Esophagus muscularis mucosa (tissue), 4 donors: ENCODE measurements around the gene TNNT3. TPM values are rescaled to one million over a fixed set of nuclear protein-coding genes. Genes with fewer than 3 reads are reported as not detected.
A peak's percentile ranks its signal among the peaks of the same experiment; 100 is the strongest.

Source experiments
- DNase-seq: peaks from one replicate; pipeline ENCODE4 v3.0.0-alpha.2; 2017; ENCODE audit errors: extremely low spot score
- H3K27ac ChIP-seq, 4 donors: fragments of 200-600 bp; sonication (generic); replicated peaks in 1 of 4; 1 replicate in 3 of 4; 2 replicates in 1 of 4; pipeline ENCODE4 v1.5.1; 2016 to 2019; ENCODE audit warnings: mild to moderate bottlenecking in 1 of 4
- H3K27me3 ChIP-seq, 4 donors: fragments of 200-600 bp; sonication (generic); one replicate each; pipeline versions ENCODE4 v1.5.1 to v1.6.0; 2016 to 2019
- H3K36me3 ChIP-seq, 4 donors: fragments of 200-600 bp; sonication (generic); one replicate each; pipeline ENCODE4 v1.5.1; 2016 to 2019
- H3K4me1 ChIP-seq, 4 donors: fragments of 200-600 bp; sonication (generic); one replicate each; pipeline ENCODE4 v1.5.1; 2016 to 2019
- H3K4me3 ChIP-seq, 4 donors: fragments of 200-600 bp; sonication (generic); 1 replicate in 2 of 4; 2 replicates in 2 of 4; pipeline ENCODE4 v1.5.1; 2016 to 2019; ENCODE audit warnings: mild to moderate bottlenecking in 4 of 4, moderate library complexity in 1 of 4
- H3K9me3 ChIP-seq, 4 donors: fragments of 200-600 bp; sonication (generic); 1 replicate in 3 of 4; 2 replicates in 1 of 4; pipeline ENCODE4 v1.5.1; 2016 to 2019
- CTCF ChIP-seq, 3 experiments: fragments of 200-600 bp in 2 of 3; fragments of 450-650 bp in 1 of 3; sonication (generic) in 2 of 3; IDR thresholded peaks; one replicate each; pipeline ENCODE4 v1.5.1; 2017 to 2019; ENCODE audit warnings: antibody characterized with exemption in 3 of 3, mild to moderate bottlenecking in 2 of 3, moderate library complexity in 1 of 3
- EP300 ChIP-seq: sonication (generic); formaldehyde crosslinking; IDR thresholded peaks from one replicate; pipeline ENCODE4 v1.6.1; 2017; ENCODE audit warnings: antibody characterized with exemption
- POLR2A ChIP-seq: fragments of 450-650 bp; IDR thresholded peaks from one replicate; pipeline ENCODE4 v1.6.1; 2017; ENCODE audit warnings: antibody characterized with exemption, moderate library complexity, mild to moderate bottlenecking, low read depth
- POLR2AphosphoS5 ChIP-seq, 2 donors: sonication (generic); formaldehyde crosslinking; IDR thresholded peaks; one replicate each; pipeline ENCODE4 v1.6.1; 2017; ENCODE audit warnings: antibody characterized with exemption in 2 of 2
- WGBS: methylation state at CpG from one replicate; pipeline ENCODE4 v1.1.5; 2018; 5-methylcytosine and 5-hydroxymethylcytosine counted together
- intact Hi-C: fragments of 100-400 bp; cut with DNase I; formaldehyde crosslinking; loops from one replicate; pipeline ENCODE4 v1.15.1; 2023
- total RNA-seq, 4 donors: library from RNA; depleted of rRNA; stranded (reverse); fragments of >200 nt; gene quantifications; one replicate each; pipeline versions ENCODE4 v1.1.0 to v1.2.1, GENCODE V29; 2016

TNNT3 gene
- total RNA-seq, 4 donors from 2014 or later, result 2.8 to 6.0 (median 3.6) TPM

GRCh38 chr11:1916132-1916985 lies 3.1 kb upstream of the TNNT3 start:
- Histone ChIP-seq H3K27me3 (peaks cover 0 to 8% (median 0%) of the 10 kb centered on the region in 4 donors), H3K4me1 (peaks cover 17 to 29% (median 21%) of the 10 kb centered on the region in 4 donors), H3K36me3 (no peaks in the 10 kb centered on the region), H3K4me3 (no peak overlapping the region), H3K27ac (no peak overlapping the region), H3K9me3 (no peaks in the 10 kb centered on the region)
- TF ChIP-seq POLR2A (no peak), EP300 (no peak), CTCF (IDR thresholded peaks at IDR 0.05) (no peak), POLR2AphosphoS5 (IDR thresholded peaks at IDR 0.05) (no peak)
- intact Hi-C loops, result loop anchor here (1.0 kb wide), 1 partner anchor 23 kb away; no protein-coding TSS in a partner anchor
- 74% methylated on average over 9 of the region's 14 CpGs for whole genome bisulfite sequencing
- DNase-seq, result no peak

- no peak for DNase-seq
- no peaks in the 10 kb centered on the region for H3K36me3 ChIP-seq
- intact Hi-C loops, result loop anchor here (1.0 kb wide), 1 partner anchor 24 kb away; no protein-coding TSS in a partner anchor
- H3K4me1 ChIP-seq, result peaks cover 24 to 32% (median 28%) of the 10 kb centered on the region in 4 donors
- no peaks in the 10 kb centered on the region for H3K9me3 ChIP-seq
- WGBS, result 82% methylated on average over 4 of the region's 8 CpGs
- peaks cover 0 to 8% (median 0%) of the 10 kb centered on the region in 4 donors for H3K27me3 ChIP-seq
- no peak overlapping the region for H3K27ac ChIP-seq
- TF ChIP-seq EP300, result no peak
- no peak overlapping the region for H3K4me3 ChIP-seq
Measured at GRCh38 chr11:1916986-1917522, 2.4 kb upstream of the TNNT3 start.

- Histone ChIP-seq H3K36me3 (no peaks in the 10 kb centered on the region), H3K9me3 (no peaks in the 10 kb centered on the region), H3K4me1 (peaks cover 31 to 39% (median 34%) of the 10 kb centered on the region in 4 donors), H3K27me3 (peaks cover 0 to 8% (median 0%) of the 10 kb centered on the region in 4 donors), H3K4me3 (no peak overlapping the region), H3K27ac (no peak overlapping the region)
- WGBS, result 86% methylated on average over 30 of the region's 34 CpGs
- TF ChIP-seq CTCF (IDR thresholded peaks at IDR 0.05) (peak; percentile 14 to 35 (median 25)), EP300 (no peak), POLR2A (no peak), POLR2AphosphoS5 (IDR thresholded peaks at IDR 0.05) (no peak)
- intact Hi-C loops, result no loop called here
- DNase-seq, result no peak
Measured at GRCh38 chr11:1917523-1918435, 1.7 kb upstream of the TNNT3 start.

- Histone ChIP-seq H3K36me3 (no peaks in the 10 kb centered on the region), H3K4me3 (no peak overlapping the region), H3K27me3 (peaks cover 0 to 8% (median 0%) of the 10 kb centered on the region in 4 donors), H3K9me3 (no peaks in the 10 kb centered on the region), H3K4me1 (peaks cover 31 to 41% (median 38%) of the 10 kb centered on the region in 4 donors), H3K27ac (no peak overlapping the region)
- no peak for DNase-seq
- WGBS, result 92% methylated on average over 7 of the region's 29 CpGs
- no peak for TF ChIP-seq EP300
- TF ChIP-seq POLR2AphosphoS5 (IDR thresholded peaks at IDR 0.05), result no peak
- no peak for TF ChIP-seq POLR2A
- no peak for TF ChIP-seq CTCF (IDR thresholded peaks at IDR 0.05)
- intact Hi-C loops, result no loop called here
Measured at GRCh38 chr11:1918436-1919315, 827 bp upstream of the TNNT3 start.
